GM21528 (cell line): ENCODE measurements around the gene CADM1.

Experiments used
- ATAC-seq: cut with Tn5 transposase; IDR thresholded peaks from one replicate; pipeline ENCODE4 v1.9.1; 2021; ENCODE audit warnings: mild to moderate bottlenecking, moderate library complexity; ENCODE audit not compliant: unreplicated experiment, low FRiP score

Gene CADM1

GRCh38 chr11:115135936-115136335 lies 368.3 kb downstream of the CADM1 start:
- ATAC-seq, result no peak

- no peak for ATAC-seq
These were observed 369.3 kb downstream of the CADM1 start for GRCh38 chr11:115134926-115135325.

- ATAC-seq, result no peak
These were observed 370.6 kb downstream of the CADM1 start for GRCh38 chr11:115133475-115134209.

GRCh38 chr11:115132436-115133228 lies 371.6 kb downstream of the CADM1 start:
- no peak for ATAC-seq

DNA sequence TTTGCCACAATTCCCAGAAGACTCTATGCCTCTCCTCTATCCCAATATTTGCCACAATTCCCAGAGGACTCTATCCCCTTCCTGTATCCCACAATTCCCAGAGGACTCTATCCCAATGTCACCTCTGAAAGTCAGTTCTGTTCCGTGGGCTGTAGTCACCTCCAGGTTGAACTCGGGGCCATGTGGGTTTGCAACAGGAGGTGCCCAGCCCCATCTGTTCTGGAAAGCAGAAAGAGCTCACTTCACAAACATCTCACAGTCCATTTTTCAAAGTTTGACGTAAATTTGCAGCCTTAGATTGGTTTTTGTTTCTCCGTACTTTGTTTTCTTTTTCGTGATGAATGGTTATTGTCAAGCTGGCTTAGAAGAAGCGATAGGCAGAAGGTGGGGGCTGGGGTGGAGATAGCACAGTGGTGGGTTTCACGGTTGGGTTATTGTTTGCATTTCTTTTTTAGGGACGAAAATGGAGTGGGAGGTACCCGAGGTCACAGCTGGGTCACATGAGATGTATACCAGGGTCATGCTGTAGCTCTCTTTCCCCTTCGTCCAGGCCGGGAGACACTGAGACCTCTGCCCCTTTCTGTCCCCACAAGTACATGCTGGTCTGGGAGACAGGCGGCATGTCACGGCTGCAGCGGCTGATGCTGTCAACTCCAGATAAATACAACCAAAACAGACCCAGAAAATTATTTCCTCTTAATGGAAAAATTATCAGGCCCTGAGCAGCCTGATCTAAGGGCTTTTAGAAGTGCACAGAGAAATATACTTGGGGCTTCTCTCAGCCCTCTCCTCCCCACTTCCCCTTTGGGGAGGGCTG lies 374.5 kb downstream of the CADM1 start:
- ATAC-seq, result no peak

GRCh38 chr11:115128226-115128625 lies 376.0 kb downstream of the CADM1 start:
- no peak for ATAC-seq

- ATAC-seq, result no peak
These were observed 376.4 kb downstream of the CADM1 start for GRCh38 chr11:115127790-115128189.

GRCh38 chr11:115126515-115127208 lies 377.6 kb downstream of the CADM1 start:
- peak; percentile 93 for ATAC-seq

GRCh38 chr11:115126092-115126491 lies 378.1 kb downstream of the CADM1 start:
- ATAC-seq, result peak; percentile 17

- ATAC-seq, result no peak
These were observed 379.4 kb downstream of the CADM1 start for GRCh38 chr11:115124786-115125185.

DNA sequence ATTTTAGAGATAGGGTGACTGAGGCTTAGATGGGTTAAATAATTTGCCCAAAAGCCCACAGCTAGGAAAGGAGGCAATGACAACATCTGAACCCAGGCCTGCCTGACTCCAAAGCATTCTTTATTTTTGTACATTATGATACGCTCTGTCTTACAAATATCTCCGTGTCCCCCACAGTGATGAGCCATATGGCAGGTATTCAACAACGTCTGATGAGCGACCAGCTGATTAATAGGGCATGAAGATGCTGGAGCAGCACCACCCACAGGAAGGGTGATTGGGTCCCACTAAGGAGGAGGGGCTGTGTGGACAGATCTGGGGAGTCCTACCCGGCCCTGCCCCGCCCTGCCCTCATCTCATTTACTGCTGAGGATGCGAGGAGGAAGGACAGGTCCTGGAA lies 380.6 kb downstream of the CADM1 start:
- ATAC-seq, result no peak

GRCh38 chr11:115122274-115122673 lies 381.9 kb downstream of the CADM1 start:
- no peak for ATAC-seq
